DMS 273 treated with DMSO at 0.1 percent for 48 hours (cell line): ENCODE measurements around the gene STK4.

Source experiments
- DNase-seq: peaks from one replicate; lab custom pipeline; 2025; lab: John Stamatoyannopoulos, UW

The STK4 gene

DNA sequence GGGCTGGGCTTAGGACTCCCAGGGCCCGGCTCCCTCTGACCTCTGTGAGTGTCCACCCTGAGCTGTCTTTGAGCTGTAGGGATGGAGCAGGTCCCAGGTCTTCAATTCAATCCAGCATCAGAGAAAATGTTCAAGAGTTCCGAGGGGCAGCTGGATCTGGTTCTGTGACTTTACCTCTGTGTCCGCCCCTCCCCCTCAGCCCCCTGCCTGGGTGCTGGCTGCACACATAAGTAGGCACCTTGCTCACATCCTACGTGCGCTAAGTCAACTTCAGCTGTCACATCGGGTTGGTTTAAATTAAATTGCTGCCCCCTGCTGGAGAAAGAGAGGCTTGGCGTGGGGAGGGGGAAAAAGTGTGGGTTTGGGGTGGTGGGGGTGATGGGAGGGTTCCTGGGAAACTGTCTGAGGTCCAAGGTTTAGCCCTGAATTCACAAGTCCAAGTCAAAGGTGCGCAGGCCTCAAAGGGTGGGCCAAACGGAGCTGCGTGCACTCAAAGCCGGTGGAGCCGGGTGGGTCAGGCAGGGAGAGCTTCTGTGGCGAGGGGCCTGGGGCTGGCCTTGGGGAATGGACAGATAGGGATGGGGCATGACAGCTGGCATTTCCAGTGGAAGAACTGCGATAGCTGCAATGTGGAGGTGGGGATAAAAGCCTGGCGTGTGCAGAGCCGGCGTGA, 145.6 kb downstream of the STK4 start:
- no peak for DNase-seq

DNA sequence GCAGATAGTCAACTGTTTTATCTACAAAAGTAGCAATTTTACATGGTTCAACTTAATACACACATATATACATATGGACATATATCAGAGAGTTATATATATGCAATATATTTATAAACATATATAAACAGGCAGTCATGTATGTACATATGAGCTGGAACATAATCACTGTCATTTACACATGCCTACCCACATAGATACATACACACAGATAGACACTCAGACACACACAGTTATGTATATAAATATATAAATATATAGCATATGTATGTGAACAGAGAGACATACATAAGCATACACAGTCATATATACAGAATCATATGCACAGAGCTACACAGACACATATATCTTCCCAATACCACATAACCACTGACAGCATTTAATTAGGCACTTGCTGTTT, 146.4 kb downstream of the STK4 start:
- no peak for DNase-seq

DNA sequence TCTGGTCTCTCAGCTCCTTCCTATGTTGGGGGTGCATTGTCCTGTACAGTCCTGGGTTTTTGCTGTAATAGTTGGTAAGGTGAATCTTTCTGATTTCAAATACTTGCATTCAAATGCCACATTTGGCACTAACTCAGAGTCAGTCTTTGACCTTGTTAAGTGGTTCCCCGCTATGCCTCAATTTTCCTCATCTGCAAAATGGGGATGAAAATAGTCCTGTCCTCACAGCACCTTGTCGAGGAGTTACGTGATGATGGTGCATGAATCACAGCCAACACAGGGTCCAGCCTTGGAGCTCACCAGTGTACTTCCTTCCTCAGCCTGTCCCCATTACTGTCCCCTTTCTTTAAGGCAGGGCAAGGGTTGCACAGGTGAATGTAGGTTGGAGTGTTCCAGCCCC, 147.6 kb downstream of the STK4 start:
- no peak for DNase-seq

DNA sequence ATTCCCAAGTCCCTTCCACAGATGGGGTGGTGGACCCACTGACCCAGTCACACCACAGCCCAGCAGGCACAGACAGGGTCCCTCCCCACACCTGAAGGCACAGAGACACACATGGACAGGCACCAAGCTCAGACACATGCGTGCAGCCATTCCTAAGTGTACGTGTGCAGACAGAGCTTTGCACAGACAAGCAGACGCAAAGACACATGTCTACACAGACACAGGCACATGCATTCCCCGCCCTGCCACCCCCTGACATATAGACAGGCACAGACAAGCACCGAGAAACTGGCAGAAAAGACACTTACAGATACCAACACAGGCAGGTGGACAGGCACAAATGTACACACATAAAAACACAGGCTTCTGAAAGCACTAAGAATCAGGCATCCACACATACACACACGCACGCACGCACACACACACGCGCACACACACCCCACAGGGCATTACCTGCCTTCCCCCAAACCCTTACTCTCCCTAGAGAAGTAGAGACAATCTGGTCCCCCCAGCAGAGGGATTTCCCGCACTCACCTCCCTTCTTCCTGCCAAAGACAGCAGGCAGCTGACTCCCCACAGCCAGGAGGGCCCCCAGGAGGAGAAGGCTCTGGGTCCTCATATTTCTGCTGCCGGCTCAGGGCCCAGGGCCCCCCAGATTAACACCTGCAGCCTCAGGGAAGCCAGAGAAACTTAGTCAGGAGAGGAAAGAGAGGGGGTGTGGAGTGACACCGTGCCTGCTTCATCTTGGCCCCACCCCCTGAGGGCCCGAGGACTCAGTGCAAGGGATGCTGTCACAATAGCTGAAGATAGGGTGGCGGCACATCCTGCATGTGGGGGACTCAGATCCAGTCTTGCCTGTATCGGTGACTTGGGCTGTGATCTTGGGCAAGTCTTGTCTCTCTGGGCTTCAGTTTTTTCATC, 148.4 kb downstream of the STK4 start, which contains the start of gene WFDC5:
TSS of gene WFDC5 (minus strand) at position 710 of the 921 bp plus-strand sequence. CDS start at position 619, 91 bp downstream.
- DNase-seq: no peak

DNA sequence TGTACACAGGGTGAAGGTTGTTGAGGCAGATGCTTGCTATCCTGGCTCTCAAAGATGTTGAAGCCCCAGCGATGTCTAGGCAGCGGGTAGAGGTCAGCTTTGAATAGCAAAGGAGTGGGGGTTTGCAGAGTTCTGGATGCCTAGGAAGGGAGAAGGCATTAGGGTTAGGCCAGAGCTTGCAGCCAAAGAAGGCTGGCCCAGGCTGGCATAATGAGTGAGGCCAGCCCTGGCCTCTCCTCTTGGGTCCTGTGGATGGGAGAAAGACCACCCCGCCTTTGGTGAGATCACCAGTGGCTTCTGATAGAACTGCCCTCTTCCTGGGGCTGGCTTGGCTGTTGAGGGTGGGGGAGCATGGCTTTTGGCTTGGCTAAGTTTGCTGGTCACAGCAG, 149.1 kb downstream of the STK4 start:
- DNase-seq: no peak

DNA sequence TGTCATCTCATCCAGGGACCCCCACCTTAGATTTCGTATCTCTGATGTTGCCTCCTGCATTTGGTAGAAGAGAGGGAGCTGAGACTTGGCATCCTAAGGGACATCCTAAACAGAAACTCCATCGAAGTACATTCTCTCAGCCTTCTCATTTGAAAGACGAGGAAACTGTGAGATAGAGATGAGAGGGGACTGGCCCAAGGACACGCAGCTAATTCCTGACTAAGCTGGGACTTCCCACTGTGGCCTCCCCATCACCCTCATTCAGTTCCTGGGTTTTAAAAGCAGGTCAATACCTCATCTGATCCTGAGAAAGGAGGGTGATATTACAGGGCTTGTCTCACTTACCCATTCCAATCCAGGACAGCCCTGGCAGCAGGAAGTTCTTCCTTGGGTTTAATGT, 149.5 kb downstream of the STK4 start:
- DNase-seq: no peak

DNA sequence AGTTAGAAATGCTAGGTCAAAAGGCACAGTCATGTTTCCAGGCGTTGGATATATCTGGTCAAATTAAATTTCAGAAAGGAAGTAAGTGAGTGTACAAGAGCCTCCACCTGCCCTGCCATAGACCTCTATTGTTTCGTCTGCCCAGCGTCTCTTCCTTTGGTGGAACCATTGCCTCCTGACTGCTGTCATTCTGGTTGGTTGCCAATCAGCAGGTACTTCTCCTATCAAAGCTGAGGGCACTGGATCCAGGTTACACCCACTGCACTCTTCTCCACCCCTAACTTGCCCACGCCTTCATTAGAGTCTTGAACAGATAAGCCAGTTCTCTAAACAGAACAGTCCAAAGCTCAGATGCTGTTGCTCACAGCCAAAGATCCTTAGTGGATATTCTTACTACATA, 151.3 kb downstream of the STK4 start:
- no peak for DNase-seq

DNA sequence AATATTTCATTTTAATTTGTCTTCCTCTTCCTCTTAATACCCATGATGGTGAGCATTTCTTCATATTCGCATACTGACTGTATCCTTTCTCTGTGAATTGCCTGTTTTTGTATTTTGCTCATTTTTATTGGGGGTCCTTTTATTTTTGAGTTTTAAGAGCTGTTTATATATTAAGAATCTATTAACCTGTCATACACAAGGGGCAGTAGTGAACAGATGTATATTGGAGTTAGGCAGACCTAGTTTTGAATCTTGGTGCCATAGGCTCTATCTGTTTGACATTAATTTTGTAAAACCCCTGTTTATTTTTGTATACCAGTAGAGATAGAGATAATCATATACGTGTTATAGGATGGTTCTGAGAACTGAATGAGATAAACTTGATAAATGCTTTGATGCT, 151.7 kb downstream of the STK4 start:
- no peak for DNase-seq

DNA sequence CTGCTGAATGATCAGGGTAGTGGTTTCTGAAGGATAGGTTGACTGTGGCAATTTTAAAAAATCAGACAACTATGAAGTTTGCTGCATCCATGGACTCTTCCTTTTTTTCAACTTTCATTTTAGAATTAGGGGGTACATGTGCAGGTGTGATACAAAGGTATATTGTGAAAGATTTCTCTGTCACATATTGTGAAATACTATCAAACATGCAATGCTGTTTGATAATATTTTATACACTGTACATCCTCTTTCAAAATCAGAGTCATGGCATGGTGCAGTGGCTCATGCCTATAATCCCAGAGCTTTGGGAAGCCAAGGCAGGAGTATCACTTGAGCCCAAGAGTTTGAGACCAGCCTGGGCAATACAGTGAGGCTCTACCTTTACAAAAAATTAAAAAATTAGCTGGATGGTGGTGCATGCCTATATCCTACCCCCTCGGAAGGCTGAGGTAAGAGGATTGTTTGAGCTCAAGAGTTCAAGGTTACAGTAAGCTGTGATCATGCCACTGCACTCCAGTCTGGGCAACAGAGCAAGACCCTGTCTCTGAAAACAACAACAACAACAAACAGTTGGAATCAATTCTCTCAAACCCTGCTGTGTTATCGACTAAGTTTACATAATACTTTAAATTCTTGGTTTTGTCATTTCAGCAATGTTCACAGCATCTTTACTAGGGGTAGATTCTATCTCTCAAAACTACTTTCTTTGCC, 153.4 kb downstream of the STK4 start:
- DNase-seq: no peak

DNA sequence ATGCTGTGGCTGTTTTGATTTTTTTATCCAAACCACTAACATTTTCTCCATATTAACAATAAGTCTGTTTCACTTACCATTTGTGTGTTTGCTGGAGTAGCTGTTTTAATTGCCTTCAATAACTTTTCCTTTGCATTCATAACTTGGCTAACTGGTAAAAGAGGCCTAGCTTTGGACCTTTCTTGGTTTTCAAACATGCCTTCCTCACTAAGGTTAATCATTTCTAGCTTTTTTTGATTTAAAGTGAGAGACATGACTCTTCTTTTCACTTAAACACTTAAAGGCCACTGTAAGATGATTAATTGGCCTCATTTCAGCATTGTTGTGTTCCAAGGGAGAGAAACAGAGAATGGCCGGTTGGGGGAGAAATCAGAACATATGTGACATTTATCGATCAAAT, 155.1 kb downstream of the STK4 start:
- no peak for DNase-seq

DNA sequence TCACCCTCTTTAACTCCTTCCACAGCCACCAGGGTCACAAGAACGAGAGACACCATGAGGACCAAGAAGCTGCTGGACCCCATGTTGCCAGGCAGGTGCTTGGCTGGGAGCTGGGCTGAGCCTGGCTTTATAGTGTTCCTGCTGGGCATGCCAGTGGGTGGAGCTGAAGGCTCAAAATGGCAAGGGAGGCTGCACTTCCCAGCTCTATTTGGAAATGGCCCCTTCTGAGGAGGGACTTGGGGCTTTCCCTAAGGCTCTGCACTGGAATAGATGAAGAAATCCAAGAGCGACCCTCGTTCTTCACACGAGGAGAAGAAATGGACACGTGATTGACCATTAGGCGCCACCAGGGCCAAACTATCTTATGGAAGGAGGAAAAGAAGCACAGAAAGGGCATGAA, 158.1 kb downstream of the STK4 start, which contains the start of gene WFDC12:
TSS of gene WFDC12 (minus strand) at position 101 of the 400 bp plus-strand sequence. CDS start at position 83, 18 bp downstream.
- no peak for DNase-seq

DNA sequence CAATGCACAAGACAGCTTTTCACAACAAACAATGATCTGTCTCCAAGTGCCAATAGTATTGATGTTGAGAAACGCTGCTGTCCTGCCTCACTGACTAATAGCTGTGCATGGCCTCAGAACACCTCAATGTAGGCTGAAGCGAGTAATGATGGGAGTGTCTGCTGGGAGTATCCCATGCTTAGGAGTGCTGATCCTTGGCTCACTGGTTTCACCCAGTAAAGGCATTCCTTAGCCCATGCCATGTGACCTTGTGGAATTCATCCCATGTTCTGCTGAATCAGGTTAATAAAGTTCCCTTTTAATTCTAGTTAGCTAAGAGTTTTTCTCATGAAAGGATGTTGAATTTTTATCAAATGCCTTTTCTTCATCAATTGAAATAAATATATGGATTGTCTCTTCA, 161.8 kb downstream of the STK4 start:
- DNase-seq: no peak
